Esophagus (tissue), 2 donors: ENCODE measurements around the gene HUS1. TPM values are rescaled to one million over a fixed set of nuclear protein-coding genes. Genes with fewer than 3 reads are reported as not detected.

ENCODE experiments used
- H3K27ac ChIP-seq, 2 donors: one replicate each; pipeline ENCODE4 v1.5.1; 2013; ENCODE audit warnings: low read depth in 2 of 2, mild to moderate bottlenecking in 2 of 2, inconsistent platforms in 1 of 2, low read length in 1 of 2, moderate library complexity in 1 of 2
- H3K27me3 ChIP-seq, 2 donors: one replicate each; pipeline ENCODE4 v1.6.1; 2013; ENCODE audit warnings: low read length in 2 of 2, control low read depth in 1 of 2, mild to moderate bottlenecking in 1 of 2; ENCODE audit not compliant: insufficient read depth in 2 of 2, control insufficient read depth in 1 of 2
- H3K36me3 ChIP-seq, 2 donors: one replicate each; pipeline ENCODE4 v1.6.1; 2013; ENCODE audit warnings: low read length in 1 of 2; ENCODE audit not compliant: control insufficient read depth in 2 of 2, insufficient read depth in 2 of 2
- H3K4me1 ChIP-seq, 2 donors: one replicate each; pipeline ENCODE4 v1.6.1; 2013; ENCODE audit warnings: low read length in 1 of 2; ENCODE audit not compliant: control insufficient read depth in 2 of 2, insufficient read depth in 2 of 2
- H3K4me3 ChIP-seq, 2 donors: one replicate each; pipeline ENCODE4 v1.5.1; 2013; ENCODE audit warnings: low read length in 2 of 2, mild to moderate bottlenecking in 2 of 2, low read depth in 1 of 2, moderate library complexity in 1 of 2
- H3K9me3 ChIP-seq, 2 donors: one replicate each; pipeline ENCODE4 v1.6.1; 2013; ENCODE audit warnings: mild to moderate bottlenecking in 2 of 2, low read depth in 1 of 2, low read length in 1 of 2, moderate library complexity in 1 of 2; ENCODE audit not compliant: control insufficient read depth in 2 of 2, insufficient read depth in 1 of 2
- WGBS, 2 donors: extraction: QIAGEN DNeasy Blood & Tissue Kit; methylation state at CpG; one replicate each; pipeline ENCODE4 v1.1.7; 2013; 5-methylcytosine and 5-hydroxymethylcytosine counted together
- polyA plus RNA-seq, 2 donors: library from polyadenylated mRNA; stranded (reverse); fragments of 200-250 nt; gene quantifications; one replicate each; pipeline ENCODE4 v1.2.3, GENCODE V29; 2013
- donor health status: healthy with polysubstance abuse.
- donor health status: Bipolar disorder and iron deficiency.

Gene HUS1
- polyA plus RNA-seq, 2 donors = 5.4 to 13.5 TPM

- H3K27ac ChIP-seq = no peak overlapping the region
- WGBS, 2 donors = 67 to 70% methylated on average over 5 of the region's 5 CpGs
- H3K36me3 ChIP-seq = no peaks in the 10 kb centered on the region
- no peaks in the 10 kb centered on the region for H3K27me3 ChIP-seq
- no peak overlapping the region for H3K4me3 ChIP-seq
- H3K4me1 ChIP-seq = no peaks in the 10 kb centered on the region
- no peaks in the 10 kb centered on the region for H3K9me3 ChIP-seq
Observed at GRCh38 chr7:47914717-47915615, 64.4 kb downstream of the HUS1 start.

Other genes starting within 250 kb of the HUS1 start
- gene PKD1L1, start 31.1 kb downstream of the HUS1 start, polyA plus RNA-seq = under 1 TPM; 0.08 to 0.25 TPM
- under 1 TPM in 1 of 2 donors, not detected in 1; 0.02 TPM for gene SUN3, start 49.5 kb upstream of the HUS1 start, polyA plus RNA-seq
- gene C7orf57, start 55.9 kb upstream of the HUS1 start, polyA plus RNA-seq = under 1 TPM; 0.73 to 0.80 TPM
- 100 to 1,000 TPM; 134 to 211 TPM for gene UPP1, start 109.7 kb upstream of the HUS1 start, polyA plus RNA-seq
- 1 to 10 TPM in 1 of 2 donors, under 1 TPM in 1; 0.49 to 1.6 TPM for gene ABCA13, start 191.8 kb upstream of the HUS1 start, polyA plus RNA-seq